KOPT-K1 (cell line): Measurements from ENCODE around the gene CTBP2.
"Not testable (repeated sequence)": the region's sequence is repeated elsewhere in the genome, so short reads cannot be mapped to it uniquely, and the experiment has no call there.

Experiments used
- H3K27ac ChIP-seq: fragments of 200-600 bp; sonication (generic); 2 replicates; pipeline ENCODE4 v1.5.1; 2016; ENCODE audit warnings: antibody characterized with exemption, mild to moderate bottlenecking, low read depth, low read length; ENCODE audit not compliant: poor library complexity, severe bottlenecking
- H3K36me3 ChIP-seq: fragments of 200-600 bp; sonication (generic); 2 replicates; pipeline ENCODE4 v1.5.1; 2017; ENCODE audit warnings: antibody characterized with exemption, mild to moderate bottlenecking, low read length, moderate library complexity; ENCODE audit not compliant: insufficient read depth
- H3K9me3 ChIP-seq: fragments of 200-600 bp; sonication (generic); 2 replicates; pipeline ENCODE4 v1.5.1; 2017; ENCODE audit warnings: antibody characterized with exemption, low read length, mild to moderate bottlenecking; ENCODE audit not compliant: insufficient read depth, poor library complexity, severe bottlenecking

Gene CTBP2

GRCh38 chr10:125166658-125167057, 6.3 kb upstream of the CTBP2 start:
- Histone ChIP-seq H3K9me3 (no peaks in the 10 kb centered on the region), H3K36me3 (no peaks in the 10 kb centered on the region), H3K27ac (no peak overlapping the region)

DNA sequence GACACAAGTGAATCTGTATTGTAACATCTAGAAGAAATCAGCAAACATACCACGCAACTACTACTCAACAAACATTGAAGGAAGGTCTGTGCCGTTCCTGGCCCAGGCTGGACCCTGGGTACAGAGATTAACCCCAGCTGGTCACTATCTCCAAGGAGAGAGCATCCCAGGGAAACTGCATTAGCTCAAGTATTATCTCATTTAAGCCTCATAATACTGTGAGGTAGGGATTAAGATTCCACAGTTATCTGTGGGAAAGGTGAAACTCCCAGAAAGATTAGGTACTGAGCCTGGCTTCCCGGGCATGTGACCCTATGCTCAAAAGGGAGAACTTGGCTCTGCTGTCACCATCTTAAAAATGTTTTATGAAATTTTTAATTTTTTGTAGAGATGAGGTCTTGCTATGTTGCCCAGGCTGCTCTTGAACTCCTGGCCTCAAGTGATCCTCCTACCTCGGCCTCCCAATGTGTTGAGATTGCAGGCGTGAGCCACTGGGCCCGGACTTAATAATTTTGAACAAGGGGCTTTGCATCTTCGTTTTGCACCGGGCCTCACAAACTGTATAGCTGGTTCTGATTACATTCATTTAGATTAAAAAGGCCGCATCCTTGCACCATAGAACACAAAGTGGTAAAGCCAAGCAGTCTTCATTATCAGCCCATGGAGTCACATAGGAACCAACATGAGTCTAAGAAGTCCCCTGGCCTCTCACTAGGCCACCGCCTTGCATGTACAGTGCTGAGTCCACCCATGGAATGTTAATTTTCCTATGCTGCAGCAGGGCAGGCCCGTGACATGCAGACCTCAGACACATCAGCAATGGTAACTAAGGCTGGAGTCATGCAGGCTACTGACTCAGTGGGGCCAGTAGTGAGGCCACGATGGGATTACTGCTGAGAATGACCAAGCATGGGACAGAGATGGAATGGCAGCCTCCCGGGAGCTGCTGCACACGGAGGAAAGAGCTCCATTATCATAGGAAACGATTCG, 5.5 kb upstream of the CTBP2 start:
- Histone ChIP-seq H3K36me3 (no peaks in the 10 kb centered on the region), H3K9me3 (no peaks in the 10 kb centered on the region), H3K27ac (no peak overlapping the region)

DNA sequence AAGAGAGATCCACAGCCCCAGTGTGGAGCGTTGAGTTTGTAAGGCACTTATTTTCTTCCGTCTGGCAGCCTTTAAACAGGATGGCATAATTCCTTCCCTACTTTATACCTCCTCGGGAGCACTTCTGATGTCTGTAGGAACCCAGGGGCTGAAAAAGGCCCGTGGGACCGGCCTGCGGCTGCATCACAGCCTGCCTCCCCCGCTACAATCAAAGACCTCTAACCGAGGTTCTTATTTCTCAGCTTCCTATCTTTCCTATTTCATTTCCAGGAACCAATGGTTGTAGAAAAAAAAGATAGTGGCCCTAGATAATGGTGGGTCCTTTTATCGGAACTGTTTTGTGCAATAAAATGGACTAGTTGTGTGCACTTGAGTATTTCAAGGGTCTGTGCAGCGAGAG, 4.1 kb upstream of the CTBP2 start:
- H3K36me3 ChIP-seq = no peaks in the 10 kb centered on the region
- H3K9me3 ChIP-seq = peaks cover 5% of the 10 kb centered on the region
- no peak overlapping the region for H3K27ac ChIP-seq

- Histone ChIP-seq H3K9me3 (peaks cover 8% of the 10 kb centered on the region), H3K27ac (no peak overlapping the region), H3K36me3 (no peaks in the 10 kb centered on the region)
Observed at GRCh38 chr10:125163803-125164202, 3.4 kb upstream of the CTBP2 start.

DNA sequence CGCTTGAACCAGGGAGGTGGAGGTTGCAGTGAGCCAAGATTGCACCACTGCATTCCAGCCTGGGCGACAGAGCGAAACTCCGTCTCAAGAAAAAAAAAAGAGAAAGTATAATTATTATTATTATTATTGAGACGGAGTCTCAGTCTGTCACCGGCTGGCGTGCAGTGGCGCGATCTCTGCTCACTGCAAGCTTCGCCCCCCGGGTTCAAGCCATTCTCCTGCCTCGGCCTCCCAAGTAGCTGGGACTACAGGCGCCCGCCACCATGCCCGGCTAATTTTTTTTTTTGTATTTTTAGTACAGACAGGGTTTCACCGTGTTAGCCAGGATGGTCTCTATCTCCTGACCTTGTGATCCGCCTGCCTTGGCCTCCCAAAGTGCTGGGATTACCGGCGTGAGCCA, 2.9 kb upstream of the CTBP2 start:
- H3K36me3 ChIP-seq, H3K27ac ChIP-seq: not testable (repeated sequence)
- H3K9me3 ChIP-seq = peaks cover 13% of the 10 kb centered on the region

GRCh38 chr10:125162120-125162931, 2.0 kb upstream of the CTBP2 start:
- H3K36me3 ChIP-seq = no peaks in the 10 kb centered on the region
- H3K27ac ChIP-seq = no peak overlapping the region
- H3K9me3 ChIP-seq = peaks cover 16% of the 10 kb centered on the region

DNA sequence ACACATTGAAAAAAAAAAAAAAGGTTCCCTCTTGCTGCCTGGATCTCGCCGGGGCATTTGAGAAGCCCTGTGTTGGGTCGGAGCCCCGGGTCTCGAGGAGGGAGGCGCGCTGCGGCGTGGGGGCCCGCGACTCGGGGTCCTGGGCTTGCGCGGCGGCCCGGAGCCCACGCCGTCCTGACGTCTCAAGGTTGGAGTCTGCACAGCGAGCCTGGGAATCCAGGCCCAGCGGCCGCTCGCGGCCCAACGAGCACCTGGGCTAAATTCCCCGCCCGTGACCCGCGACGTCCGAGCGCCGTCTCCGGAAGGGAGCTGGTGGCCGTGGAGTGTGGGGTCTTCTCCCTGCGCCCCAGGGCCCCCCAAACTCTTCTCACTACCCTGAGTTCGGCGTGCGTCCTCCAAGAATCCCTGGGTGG, 1.4 kb upstream of the CTBP2 start:
- H3K36me3 ChIP-seq = no peaks in the 10 kb centered on the region

GRCh38 chr10:125160856-125161706, 718 bp upstream of the CTBP2 start:
- Histone ChIP-seq H3K27ac (no peak overlapping the region), H3K36me3 (no peaks in the 10 kb centered on the region), H3K9me3 (peaks cover 16% of the 10 kb centered on the region)

More for the DNA sequence above, 1.4 kb upstream of the CTBP2 start:
- Histone ChIP-seq H3K27ac (no peak overlapping the region), H3K9me3 (peaks cover 16% of the 10 kb centered on the region)

GRCh38 chr10:125159486-125159931, 854 bp downstream of the CTBP2 start:
- no peak overlapping the region for H3K27ac ChIP-seq
- no peaks in the 10 kb centered on the region for H3K36me3 ChIP-seq
- H3K9me3 ChIP-seq = peaks cover 16% of the 10 kb centered on the region

- Histone ChIP-seq H3K27ac (no peak overlapping the region), H3K9me3 (peaks cover 16% of the 10 kb centered on the region), H3K36me3 (no peaks in the 10 kb centered on the region)
Observed at GRCh38 chr10:125158601-125159485, 1.5 kb downstream of the CTBP2 start.

GRCh38 chr10:125158275-125158600, 2.1 kb downstream of the CTBP2 start:
- H3K27ac ChIP-seq = no peak overlapping the region
- H3K9me3 ChIP-seq = peaks cover 16% of the 10 kb centered on the region
- no peaks in the 10 kb centered on the region for H3K36me3 ChIP-seq

DNA sequence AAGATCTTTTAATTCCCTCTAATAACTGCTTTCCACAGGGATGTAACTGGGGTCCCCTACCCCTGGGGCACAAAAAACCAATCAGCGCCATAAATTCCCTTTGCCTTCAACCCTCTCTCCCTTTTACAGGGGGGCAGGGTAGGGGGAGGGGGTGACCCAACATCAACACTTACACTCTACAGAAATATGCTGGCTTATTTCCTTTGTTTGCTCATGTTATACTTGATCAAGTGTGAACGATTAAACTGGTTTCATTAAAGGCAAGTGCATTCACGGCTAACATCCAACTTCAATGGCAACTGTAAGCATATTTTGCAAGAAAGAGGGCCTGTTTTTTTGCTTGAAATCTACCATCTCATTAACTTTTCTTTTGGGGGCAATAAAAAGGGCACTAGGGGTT, 2.9 kb downstream of the CTBP2 start:
- Histone ChIP-seq H3K9me3 (peaks cover 16% of the 10 kb centered on the region), H3K36me3 (no peaks in the 10 kb centered on the region), H3K27ac (no peak overlapping the region)

DNA sequence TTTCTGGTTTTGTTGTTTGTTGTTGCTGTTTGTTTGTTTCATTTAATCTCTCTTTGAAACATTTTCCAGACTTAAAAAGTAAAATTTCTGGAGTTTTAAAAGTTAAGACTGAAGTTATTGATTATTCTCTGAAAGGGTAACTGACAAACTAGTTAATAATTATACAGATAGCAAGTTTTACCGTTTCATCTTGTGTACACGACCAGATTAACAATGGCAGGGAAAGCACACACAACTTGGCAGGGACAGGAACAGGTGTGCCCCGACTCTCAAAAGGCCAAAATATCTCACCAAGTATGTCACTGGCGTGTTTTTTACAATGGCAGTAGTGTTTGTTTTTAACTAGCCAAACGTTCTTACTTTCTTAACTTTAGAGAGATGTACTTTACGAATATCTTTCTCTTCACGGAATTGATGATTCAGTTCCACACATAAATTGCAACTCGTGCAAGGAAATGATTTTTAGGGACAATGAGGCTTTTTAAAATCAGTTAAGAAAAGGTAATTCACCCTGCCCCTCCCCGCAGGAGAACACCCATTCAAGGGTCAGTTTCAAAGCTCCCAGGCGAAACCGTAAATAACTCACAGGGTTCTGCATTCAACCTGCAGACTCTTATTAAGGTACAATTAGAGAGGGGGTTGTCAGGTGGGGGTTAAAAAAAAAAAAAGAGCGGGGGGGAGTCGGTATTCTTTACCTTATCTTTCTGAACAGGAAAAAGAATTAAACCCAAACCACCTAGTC, 3.5 kb downstream of the CTBP2 start:
- H3K27ac ChIP-seq = no peak overlapping the region
- H3K36me3 ChIP-seq = no peaks in the 10 kb centered on the region
- H3K9me3 ChIP-seq = peaks cover 16% of the 10 kb centered on the region
